Peyer's patch (tissue), 4 donors: Measurements from ENCODE around the gene SMG9.

ENCODE experiments used
- POLR2A ChIP-seq, 2 donors: fragments of 450-650 bp; IDR thresholded peaks; one replicate each; pipeline ENCODE4 v1.5.1; 2017; ENCODE audit warnings: antibody characterized with exemption in 2 of 2, mild to moderate bottlenecking in 2 of 2, moderate library complexity in 2 of 2
- TF ChIP-seq, protein P1 (sequence below), 6 experiments: fragments of 450-650 bp in 4 of 6; fragments of 200-600 bp in 2 of 6; sonication (generic) in 1 of 6; IDR thresholded peaks; one replicate each; pipeline ENCODE4 v1.5.1; 2017 to 2019; ENCODE audit warnings: antibody characterized with exemption in 6 of 6, mild to moderate bottlenecking in 3 of 6, moderate library complexity in 1 of 6

DNA sequence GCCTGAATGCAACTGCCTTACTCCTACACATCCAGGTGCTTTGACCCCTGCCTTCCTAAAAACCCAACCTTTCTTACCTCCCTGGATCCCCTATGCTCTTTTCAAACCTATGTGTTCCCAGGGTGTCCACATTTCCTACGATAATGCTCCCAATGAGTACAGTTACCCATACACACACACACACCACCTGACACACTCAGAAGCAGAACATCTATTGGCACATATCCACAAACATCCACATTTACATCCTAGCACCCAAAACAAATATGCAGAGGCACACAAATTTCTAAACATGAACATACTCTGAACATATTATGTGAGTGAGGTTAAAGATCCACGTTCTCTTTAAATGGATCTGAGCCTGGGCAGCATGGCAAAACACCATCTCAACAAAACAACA is 62.4 kb downstream of the SMG9 start:
- TF ChIP-seq, protein P1, sequence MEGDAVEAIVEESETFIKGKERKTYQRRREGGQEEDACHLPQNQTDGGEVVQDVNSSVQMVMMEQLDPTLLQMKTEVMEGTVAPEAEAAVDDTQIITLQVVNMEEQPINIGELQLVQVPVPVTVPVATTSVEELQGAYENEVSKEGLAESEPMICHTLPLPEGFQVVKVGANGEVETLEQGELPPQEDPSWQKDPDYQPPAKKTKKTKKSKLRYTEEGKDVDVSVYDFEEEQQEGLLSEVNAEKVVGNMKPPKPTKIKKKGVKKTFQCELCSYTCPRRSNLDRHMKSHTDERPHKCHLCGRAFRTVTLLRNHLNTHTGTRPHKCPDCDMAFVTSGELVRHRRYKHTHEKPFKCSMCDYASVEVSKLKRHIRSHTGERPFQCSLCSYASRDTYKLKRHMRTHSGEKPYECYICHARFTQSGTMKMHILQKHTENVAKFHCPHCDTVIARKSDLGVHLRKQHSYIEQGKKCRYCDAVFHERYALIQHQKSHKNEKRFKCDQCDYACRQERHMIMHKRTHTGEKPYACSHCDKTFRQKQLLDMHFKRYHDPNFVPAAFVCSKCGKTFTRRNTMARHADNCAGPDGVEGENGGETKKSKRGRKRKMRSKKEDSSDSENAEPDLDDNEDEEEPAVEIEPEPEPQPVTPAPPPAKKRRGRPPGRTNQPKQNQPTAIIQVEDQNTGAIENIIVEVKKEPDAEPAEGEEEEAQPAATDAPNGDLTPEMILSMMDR (IDR thresholded peaks at IDR 0.05), result no peak
- TF ChIP-seq POLR2A (IDR thresholded peaks at IDR 0.05), result no peak
